GM19328 (cell line): ENCODE results near the gene NKPD1.

Experiments
- ATAC-seq: cut with Tn5 transposase; IDR thresholded peaks from one replicate; pipeline ENCODE4 v1.9.1; 2021; ENCODE audit warnings: mild to moderate bottlenecking, moderate library complexity; ENCODE audit not compliant: unreplicated experiment

The NKPD1 gene

DNA sequence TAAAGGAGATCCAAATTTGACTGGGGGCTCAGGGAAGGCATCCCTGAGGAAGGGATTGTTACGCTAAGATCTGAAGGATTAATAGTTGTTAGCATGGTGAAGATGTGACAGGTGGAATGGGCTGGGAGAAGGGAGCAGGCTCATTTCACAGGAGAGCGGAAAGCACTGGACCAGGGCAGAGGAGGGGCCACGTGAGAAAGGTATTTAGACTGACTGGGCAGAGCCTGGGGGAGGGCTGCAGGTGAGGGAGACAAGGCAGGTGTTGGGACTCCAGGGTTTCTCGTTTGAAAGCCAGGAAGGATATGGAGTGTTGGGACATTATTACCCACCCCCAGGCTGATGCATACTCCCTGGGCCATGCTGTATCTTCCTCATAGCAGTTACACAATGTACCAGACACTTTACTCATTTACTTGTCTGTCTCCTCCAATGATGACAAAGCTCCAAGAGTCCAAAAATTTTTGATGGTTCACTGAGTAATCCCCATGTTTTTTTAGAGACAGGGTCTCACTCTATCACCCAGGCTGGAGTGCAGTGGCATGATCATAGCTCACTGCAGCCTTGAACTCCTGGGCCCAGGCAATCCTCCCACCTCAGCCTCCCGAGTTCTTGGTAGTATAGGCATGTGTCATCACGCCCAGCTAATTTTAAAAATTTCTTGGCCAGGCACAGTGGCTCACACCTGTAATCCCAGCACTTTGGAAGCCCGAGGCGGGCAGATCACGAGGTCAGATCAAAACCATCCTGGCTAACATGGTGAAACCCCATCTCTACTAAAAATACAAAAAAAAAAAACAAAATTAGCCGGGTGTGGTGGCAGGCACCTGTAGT, 14.9 kb upstream of the NKPD1 start:
- no peak for ATAC-seq

DNA sequence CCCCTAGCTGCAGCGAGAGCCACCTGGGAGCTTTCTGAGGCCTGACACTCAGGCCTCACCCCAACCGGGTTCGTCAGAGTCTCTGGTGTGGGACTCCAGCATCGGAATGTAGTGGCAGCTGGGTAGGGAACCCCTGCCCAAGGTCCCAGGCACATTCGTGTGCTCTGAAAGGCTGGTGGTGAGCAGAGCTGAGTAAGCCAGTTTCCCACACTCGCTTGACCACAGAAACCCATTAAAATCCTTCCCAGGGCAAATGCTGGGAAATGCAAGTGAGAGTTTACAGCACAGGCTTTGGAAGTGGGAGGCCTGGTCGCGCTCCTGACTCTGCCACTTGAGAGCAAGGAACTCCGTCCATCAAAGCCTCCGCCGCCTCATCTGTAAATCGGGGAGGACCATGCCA, 13.0 kb upstream of the NKPD1 start:
- no peak for ATAC-seq

DNA sequence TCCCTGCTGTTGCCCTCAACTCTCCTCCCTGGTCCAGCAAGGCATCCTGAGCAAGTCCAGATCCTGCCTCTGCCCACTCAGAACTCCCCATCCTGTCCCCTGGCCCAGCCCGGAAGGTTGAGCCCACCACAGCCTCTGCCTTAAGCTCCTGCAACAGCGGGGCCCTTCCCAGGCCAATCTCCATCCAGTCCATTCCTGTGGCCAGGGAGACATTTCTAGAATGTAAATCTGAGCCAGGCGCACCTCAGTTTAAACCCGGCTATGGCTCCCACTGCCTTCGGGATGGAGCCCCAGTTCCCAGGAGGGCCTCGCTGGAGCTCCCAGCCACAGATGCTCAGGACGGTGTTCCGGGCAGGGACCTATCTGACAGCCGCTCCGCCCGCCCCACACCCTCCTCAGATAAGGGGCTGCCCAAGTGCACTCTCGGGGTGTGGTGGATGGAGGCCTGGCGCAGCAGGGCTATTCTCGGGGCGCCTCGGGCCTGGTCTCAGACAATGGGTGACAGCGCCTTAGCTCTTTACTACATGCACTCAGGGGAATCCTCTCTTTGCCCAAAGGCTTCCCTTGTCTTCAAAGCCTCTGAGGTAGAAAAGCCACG, 11.9 kb upstream of the NKPD1 start:
- no peak for ATAC-seq

- ATAC-seq: no peak
Measured at GRCh38 chr19:45172173-45172572, 11.4 kb upstream of the NKPD1 start.

DNA sequence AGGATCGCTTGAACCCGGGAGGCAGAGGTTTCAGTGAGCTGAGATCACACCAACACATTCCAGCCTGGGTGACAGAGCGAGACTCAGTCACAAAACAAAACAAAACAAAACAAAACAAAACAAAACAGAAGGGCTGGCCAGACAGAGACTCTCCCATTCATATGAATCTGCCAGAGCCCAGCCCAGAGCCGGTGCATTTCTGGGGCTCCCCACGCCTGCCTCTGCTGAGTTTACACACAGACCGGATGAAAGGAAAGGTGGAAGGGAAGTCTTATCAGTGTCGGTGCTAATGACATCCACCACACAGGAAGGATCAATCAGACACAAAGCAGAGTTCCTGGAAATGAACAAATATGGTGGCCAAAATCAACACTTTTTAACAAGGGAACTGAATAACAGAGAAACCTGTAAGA, 10.4 kb upstream of the NKPD1 start:
- no peak for ATAC-seq

GRCh38 chr19:45170146-45171106, 9.6 kb upstream of the NKPD1 start:
- no peak for ATAC-seq

DNA sequence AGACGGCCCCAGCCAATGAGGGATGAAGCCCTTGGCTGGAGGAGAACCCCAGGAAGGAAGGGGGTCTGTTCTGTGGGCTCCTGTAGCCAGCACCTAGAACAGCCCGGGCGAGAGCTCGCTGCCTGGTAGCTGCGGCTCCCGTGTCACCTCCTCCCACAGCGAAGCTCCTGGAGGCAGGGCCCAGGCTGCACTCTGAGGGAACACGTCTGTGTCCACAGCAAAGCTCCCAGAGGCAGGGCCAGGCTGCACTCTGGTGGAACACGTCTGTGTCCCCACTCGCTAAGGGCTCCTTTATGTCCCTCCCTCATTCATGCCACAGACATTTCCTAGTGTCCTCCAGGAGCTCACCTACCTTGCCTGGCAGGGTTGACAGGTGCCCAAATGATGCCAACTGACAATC, 8.8 kb upstream of the NKPD1 start:
- no peak for ATAC-seq

- ATAC-seq: no peak
Measured at GRCh38 chr19:45168767-45169351, 8.1 kb upstream of the NKPD1 start.

DNA sequence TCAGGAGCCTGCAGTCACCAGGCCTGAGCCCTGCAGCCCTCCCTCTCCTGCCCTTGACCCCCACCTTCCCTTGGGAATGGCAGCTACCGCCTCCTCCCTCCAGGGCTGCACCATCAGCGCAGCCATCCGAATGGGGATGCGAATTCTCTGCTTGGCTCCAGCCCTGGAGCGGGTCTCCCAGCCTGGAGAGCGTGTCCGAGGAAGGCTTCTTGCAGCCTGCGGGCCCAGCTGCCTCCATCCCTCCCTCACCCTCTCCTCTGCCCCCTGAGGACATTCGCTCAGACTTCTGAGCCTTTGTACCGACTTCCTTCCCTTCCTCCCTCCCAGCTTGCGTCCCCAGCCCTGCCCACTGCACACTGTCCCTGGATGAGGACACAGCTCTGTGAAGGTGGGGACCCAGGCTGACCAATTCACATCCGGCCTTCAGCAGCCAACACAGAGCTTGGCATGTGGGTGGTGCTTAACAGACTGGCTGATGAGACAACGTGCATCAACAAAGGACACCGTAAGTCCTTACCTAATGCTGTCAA, 6.0 kb upstream of the NKPD1 start:
- ATAC-seq: no peak

- ATAC-seq: peak; percentile 67
Measured at GRCh38 chr19:45164577-45165335, 4.0 kb upstream of the NKPD1 start.

GRCh38 chr19:45163751-45164460, 3.1 kb upstream of the NKPD1 start:
- no peak for ATAC-seq

DNA sequence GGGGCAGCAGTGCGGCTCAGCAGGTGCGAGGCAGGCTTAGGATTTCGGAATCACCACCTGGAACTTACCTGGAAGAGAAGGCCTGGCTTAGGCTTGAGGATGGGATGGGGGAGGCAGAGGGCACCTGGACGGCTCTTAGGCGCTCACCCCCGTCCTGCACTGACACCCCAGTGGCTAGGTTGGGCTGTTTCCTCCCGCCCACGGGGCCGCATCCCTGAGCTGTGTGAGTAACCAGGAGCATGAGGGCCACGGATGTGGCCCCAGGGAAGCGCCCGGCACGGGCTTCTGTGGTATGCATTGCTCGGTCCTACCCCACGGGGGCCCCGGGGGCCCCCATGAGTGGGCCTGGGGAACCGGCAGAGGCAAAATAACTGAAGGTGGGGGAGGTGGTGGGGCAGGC, 2.4 kb upstream of the NKPD1 start:
- no peak for ATAC-seq

GRCh38 chr19:45162608-45163143, 1.9 kb upstream of the NKPD1 start:
- no peak for ATAC-seq

DNA sequence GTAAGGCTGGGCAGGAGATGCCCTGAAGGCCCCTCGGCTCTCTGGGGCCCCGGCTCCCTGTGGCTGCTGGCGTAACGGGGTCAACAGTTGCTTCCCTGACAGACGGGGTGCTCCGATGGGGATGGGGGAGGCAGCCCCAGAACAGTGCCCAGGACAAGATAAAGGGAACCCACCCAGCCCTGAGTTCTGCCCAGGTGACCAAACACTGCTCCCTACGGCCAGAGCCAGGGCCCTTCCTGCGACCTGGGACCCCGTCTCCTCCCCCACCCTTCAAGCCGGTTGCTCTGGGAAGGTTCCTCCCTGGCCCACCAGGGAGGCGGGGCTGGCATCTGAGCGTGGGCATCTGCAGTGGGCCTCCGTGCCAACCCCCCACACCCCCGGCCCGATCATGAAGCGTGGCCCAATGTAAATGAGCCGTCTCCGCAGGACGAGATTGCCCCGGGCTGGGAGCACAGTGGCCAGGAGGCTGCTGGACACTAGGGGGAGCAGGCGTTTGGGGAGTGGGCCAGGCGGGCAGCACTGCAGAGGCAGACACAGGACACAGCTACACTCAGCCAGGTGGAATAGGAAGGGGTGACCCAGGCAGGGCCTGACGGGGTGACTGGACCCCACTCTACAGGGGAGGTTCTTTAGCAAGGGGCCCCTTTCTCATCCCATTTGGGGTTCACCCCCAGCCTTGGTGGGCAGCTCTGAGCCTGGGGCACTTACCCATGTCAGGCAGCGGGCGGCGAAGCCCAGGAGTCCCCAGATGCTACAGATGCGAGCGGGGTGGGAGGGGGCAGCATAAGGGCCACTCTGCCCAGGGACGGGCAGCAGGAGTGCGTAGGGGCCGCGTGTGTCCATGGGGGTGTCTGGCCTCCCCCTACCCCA, 1.2 kb upstream of the NKPD1 start:
- no peak for ATAC-seq

GRCh38 chr19:45159971-45160324, 834 bp downstream of the NKPD1 start:
- no peak for ATAC-seq

DNA sequence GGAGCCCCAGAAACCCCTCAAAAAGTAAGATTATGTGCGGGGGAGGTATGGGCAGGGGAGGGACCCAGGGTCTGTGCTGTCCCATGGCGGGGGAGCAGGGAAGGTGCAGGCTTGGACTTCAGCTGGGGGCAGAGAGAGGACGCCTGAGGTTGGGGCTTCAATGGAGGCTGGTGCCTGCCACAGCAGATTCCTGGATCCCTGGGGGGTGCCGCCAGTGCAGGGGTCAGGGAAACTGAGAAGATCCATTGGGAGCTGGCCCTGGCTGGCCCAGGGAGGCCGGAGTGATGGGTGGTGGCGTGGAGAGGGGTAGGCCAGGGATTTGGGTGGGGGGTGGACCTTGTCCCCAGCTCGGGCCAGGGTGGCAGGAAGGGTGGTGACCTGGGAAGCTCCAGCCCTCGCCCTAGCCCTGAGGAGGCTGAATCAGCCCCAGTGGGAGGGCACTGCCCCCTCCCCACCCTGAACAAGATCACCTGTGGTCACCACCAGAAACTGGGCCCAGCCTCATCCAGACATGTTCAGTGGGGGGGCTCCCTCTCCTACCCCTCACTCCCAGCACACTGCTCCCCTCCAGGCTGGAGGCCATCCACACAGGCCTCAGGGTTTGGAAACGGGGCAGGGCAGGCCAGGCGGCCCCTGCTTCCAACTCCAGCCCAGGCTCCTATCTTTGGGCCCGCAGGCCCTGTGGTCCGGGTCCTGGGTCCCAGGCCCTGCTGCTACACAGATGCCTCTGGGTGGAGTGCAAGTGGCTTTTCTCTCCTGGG, 1.4 kb downstream of the NKPD1 start:
- no peak for ATAC-seq

GRCh38 chr19:45158503-45159209, 2.1 kb downstream of the NKPD1 start:
- no peak for ATAC-seq
